Fibroblast of skin of right quadriceps (primary cell): ENCODE data around the gene NOC2L.
"Not testable (repeated sequence)": the region's sequence is repeated elsewhere in the genome, so short reads cannot be mapped to it uniquely, and the experiment has no call there.

Experiments
- DNase-seq: peaks from one replicate; pipeline ENCODE4 v3.0.0-alpha.2; 2013

NOC2L gene

GRCh38 chr1:958823-959730 lies at the start of gene NOC2L:
Gene NOC2L, minus strand, starts transcription at chr1:959256. Its CDS starts 16 bp downstream, at chr1:959240.
- peak; percentile 88 for DNase-seq

- DNase-seq: no peak
Observed at GRCh38 chr1:1006305-1007159, 47.5 kb upstream of the NOC2L start.

DNA sequence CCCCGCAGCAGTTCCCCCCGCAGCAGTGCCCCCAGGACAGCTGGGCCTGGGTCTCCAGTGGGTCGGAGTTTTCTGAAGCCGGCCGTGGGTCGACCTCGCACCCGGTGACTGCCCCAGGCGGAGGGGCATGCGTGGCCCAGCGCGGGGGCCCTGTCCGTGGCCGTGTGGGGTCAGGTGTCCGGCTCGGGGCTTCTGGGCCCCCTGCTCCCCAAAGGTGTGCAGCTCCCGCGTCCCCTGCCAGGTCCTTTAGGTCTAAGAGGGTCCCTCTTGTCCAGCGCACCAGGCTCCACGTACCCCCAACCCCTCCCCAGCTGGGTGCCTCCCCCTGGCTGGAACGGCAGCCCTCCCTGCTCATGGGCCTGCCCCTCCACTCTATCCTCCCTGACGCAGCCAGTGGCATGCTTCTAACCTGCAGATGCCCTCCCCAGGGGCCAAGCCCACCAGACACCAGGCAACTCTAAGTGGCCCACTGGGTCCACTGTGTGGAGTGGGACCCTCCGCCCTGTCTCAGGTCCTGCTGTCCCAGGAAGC lies 46.8 kb upstream of the NOC2L start:
- DNase-seq: no peak

GRCh38 chr1:1004780-1005697 lies 46.0 kb upstream of the NOC2L start:
- peak; percentile 33 for DNase-seq

DNA sequence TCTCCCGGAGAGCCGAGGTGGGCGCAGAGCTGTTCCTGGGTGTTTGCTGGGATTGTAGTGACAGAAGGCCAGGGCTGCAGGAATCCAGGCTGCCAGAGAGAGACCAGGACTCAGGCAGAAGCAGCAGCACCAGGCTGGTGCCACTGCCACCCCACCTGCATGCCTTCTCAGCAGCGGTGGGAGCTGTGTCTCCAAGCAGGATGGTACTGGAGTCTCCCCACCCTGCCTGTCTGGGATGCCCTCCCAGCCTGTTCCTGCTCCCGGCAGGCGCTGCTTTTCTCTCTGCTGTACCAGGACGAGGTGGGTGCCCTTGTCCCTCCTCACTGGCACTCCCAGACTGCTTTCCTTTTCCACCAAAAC lies 45.3 kb upstream of the NOC2L start:
- DNase-seq: no peak

DNA sequence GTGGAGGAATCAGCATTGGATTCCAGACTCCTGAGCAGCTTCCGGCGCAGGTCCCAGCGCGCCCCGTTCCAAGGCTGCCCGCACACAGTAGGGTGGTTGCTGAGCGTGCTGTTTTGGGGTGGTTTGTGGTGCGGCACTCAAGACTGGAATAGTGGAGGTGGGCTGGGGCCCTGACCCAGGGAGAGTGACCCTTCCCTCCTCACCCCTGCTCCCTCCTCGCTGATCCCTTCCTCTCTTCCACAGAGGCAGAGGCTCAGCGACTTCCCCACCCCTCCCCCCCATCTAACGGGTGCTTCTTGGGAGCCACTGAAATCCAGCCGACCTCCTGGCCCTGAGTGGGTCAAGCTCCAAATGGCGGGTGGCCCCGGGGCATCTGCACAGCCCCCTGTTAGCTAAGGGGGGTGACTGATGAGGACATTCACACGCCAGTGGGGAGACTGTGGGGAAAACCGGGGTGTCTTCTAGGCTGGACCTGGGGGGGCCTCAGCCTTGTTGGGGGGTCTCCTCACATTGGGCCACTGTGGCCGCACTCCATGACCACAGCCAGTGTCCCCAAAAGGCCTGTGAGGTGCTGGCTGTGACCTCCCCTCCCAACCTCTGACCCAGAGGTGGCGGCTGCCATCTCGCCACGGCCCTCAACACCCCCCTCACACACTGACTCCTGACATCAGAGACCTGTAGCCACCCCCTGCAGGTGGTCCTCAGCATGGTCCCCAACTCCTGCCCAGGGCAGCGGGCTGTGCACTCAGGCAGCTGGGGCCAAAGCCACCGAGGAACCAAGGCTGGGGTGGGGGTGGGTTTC lies 44.8 kb upstream of the NOC2L start:
- no peak for DNase-seq

DNA sequence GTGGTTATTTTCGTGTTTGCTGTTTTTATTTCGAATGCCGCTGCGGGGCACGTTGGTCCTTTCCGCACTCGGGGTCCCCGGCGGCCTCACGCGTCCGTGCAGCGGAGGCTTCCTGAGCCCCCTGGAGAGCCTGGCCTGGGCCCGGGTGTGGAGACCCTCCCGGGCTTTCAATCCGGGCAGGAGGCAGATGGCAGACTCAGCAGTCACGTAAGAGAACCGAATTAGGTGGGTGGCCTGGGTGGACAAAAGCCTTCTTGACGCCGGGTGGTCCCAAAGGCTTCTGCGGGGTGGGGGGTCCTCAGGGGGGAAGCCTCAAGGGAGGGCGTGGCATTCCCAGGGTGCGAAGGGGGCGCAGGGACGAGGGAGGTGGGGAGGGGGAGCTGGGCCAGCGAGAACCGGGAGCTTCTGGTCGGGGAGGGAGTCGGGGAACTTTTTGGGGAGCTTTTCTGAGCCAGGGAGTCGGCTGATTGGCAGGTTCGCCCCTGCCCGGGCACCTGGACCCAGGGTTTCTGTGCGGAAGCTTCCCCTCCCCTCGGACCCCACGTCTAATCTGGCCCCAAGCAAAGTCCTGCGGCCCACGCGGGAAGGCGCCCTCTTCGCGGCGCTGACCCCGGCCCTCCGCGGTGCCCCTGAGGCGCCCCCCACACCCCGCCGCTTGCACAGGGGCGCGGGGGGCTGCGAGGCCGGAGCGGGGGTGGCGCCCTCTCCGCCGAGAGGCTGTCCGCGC lies 42.2 kb upstream of the NOC2L start:
- peak; percentile 17 for DNase-seq

- peak; percentile 83 for DNase-seq
Observed at GRCh38 chr1:1000357-1001056, 41.5 kb upstream of the NOC2L start.

DNA sequence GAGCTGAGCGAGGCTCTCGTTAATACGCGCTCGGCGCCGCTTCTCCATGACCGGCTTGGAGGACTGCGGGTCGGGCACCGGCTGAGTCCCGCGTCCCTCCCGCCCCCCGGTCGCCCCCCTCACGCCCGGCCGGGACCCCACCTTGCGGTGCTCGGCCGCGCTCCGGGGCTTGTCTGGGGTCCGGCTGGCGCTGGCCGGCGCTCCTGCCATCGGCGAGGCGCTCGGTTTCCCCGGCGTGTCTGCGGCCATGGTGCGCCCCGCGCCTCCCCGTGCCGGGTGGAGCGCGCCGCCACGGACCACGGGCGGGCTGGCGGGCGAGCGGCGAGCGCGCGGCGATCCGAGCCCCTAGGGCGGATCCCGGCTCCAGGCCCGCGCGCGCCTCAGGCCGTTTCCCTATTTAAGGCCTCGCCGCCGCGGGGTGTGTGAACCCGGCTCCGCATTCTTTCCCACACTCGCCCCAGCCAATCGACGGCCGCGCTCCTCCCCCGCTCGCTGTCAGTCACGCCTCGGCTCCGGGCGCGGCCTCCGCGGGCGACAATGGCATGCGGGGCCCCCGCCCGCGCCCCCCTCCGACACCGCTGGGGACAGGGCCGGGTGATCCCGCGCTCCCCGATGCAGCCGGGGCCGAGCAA lies 40.8 kb upstream of the NOC2L start, which contains the start of gene HES4:
HES4 (minus strand) TSS at position 373 of the 632 bp plus-strand sequence; CDS start at position 249, 124 bp downstream.
- peak; percentile 92 for DNase-seq

DNA sequence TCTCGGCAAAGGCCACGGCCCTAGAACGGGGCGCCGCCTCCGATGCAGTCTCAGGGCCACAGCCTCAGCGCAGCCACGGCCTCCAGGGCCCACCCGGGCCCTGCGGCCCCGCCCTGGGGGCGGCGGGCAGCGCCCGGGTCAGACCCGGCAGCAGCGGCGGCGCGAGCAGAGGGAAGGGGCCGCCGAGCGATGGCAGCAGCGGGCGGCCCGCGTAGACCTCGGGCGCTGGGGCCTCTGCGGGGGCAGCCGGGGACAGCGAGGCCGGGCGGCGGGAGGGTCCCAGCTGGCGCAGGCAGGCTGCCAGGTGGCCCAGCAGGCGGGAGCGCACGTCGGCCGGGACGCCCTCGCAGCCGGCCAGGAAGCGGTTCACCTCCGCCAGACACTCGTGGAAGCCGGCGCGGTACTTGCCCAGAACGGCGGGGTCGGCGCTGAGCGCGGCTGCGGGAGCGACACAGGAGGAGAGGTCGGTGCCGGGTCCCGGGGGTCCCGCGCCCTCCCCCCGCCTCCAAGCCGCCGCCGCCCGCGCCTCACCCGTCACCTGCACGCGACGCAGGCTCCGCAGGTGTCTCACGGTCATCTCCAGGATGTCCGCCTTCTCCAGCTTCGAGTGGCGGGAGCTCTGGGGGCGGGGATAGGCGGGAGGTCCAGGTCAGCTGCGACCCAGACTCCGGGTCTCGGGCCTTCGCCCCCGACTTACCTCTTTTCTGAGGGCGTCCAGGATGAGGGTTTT lies 40.1 kb upstream of the NOC2L start:
- DNase-seq: peak; percentile 19

DNA sequence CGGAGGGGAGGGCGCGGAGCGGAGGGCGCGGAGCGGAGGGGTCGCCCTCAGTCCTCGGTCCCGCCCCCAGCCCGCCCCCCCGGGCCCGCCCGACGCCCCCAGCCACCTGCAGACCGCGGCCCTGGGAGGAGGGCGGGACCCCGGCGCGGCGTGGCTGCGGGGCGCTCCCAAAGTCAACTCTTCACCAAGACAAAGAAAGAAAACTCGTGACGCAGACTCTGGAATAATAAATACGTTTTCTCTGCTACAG lies 39.6 kb upstream of the NOC2L start:
- DNase-seq: no peak

DNA sequence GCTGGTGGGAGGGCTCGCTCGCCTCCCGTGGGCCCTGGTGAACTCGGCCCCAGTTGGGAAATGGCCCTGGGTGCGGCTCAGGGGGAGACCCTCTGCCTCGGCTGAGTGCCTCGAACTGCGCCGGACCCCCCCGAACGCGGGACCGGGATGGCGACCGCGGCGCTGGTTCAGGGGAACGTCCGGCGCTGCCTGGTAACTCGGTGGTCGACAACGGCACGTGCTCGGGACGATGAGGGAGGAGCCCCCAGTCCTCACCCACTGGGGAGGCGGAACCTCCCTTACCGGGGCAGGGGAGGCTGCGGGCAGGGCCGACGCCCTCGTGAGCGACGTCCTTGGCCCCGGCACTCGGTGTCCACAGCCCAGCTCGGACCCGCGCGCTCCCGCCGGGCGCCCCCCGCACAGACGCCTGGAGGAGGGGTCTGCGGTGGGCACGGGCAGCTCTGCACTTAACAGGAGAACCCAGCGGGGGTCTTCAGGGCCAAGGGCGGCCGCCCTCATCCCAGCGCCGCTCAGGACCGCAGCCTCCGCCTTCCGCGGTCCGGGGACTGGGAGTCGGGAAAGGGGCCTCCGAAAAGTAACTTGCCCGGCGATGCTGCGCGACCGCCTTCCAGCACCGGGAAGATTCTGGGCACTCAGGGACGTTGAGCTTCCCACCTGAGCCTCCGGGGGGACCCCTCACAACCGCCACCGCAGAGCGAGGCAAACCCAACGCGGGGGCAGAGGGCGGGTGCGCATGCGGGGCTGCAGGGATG lies 39.1 kb upstream of the NOC2L start:
- peak; percentile 15 for DNase-seq

DNA sequence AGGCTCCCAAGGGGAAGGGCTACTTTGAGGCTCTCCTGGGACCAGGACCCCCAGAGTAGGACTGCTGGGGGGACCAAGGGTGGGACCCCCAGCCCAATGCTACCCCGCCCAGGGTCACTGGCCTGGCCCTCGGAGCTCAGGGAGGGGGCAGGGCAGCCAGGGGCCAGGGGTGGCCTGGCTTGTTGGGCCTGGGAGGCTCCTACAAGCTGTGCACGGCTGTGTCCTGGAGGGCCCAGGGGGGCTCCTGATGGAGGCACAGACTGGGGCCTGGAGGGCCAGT lies 38.6 kb upstream of the NOC2L start:
- DNase-seq: no peak

- no peak for DNase-seq
Observed at GRCh38 chr1:996851-997712, 38.0 kb upstream of the NOC2L start.

GRCh38 chr1:995665-996633 lies 36.9 kb upstream of the NOC2L start:
- DNase-seq: no peak

GRCh38 chr1:994546-994945 lies 35.5 kb upstream of the NOC2L start:
- DNase-seq: not testable (repeated sequence)
